ENCODE measurements around the gene FDX2. TPM values are rescaled to one million over a fixed set of nuclear protein-coding genes. Genes with fewer than 3 reads are reported as not detected.
A peak's percentile ranks its signal among the peaks of the same experiment; 100 is the strongest.

Gene FDX2
- total and polyA plus RNA-seq, 2 of the 13 experiments (the other 11 are each of a cell fraction or from before 2014, with no cell fraction given), result 21.0 to 24.7 TPM

- TF ChIP-seq, protein P1, sequence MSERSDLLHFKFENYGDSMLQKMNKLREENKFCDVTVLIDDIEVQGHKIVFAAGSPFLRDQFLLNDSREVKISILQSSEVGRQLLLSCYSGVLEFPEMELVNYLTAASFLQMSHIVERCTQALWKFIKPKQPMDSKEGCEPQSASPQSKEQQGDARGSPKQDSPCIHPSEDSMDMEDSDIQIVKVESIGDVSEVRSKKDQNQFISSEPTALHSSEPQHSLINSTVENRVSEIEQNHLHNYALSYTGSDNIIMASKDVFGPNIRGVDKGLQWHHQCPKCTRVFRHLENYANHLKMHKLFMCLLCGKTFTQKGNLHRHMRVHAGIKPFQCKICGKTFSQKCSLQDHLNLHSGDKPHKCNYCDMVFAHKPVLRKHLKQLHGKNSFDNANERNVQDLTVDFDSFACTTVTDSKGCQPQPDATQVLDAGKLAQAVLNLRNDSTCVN (CRISPR knock-in tag; IDR thresholded peaks at IDR 0.05; ENCODE audit: borderline replicate concordance), result no peak
- TF ChIP-seq, protein P2, sequence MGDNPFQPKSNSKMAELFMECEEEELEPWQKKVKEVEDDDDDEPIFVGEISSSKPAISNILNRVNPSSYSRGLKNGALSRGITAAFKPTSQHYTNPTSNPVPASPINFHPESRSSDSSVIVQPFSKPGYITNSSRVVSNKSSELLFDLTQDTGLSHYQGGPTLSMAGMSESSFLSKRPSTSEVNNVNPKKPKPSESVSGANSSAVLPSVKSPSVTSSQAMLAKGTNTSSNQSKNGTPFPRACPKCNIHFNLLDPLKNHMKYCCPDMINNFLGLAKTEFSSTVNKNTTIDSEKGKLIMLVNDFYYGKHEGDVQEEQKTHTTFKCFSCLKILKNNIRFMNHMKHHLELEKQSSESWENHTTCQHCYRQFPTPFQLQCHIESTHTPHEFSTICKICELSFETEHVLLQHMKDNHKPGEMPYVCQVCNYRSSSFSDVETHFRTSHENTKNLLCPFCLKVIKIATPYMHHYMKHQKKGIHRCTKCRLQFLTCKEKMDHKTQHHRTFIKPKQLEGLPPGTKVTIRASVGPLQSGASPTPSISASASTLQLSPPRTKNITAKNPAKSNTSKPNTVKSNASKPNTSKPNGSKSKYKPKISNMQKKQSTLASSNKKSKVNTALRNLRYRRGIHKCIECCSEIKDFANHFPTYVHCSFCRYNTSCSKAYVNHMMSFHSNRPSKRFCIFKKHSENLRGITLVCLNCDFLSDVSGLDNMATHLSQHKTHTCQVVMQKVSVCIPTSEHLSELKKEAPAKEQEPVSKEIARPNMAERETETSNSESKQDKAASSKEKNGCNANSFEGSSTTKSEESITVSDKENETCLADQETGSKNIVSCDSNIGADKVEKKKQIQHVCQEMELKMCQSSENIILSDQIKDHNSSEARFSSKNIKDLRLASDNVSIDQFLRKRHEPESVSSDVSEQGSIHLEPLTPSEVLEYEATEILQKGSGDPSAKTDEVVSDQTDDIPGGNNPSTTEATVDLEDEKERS (CRISPR knock-in tag; IDR thresholded peaks at IDR 0.05), result no peak
- TF ChIP-seq POLR2AphosphoS5 (IDR thresholded peaks at IDR 0.05; ENCODE audit: low read depth, low read length) (peak; percentile 48), HMG20B (CRISPR knock-in tag; conservative IDR thresholded peaks at IDR 0.05) (no peak), ETV5 (CRISPR knock-in tag; IDR thresholded peaks at IDR 0.05; ENCODE audit: borderline replicate concordance) (no peak), ZBTB3 (CRISPR knock-in tag; IDR thresholded peaks at IDR 0.05; ENCODE audit: borderline replicate concordance, low read depth) (0 out of 2 replicates have a peak, but pooled peaks have one; percentile 59), NFYC (CRISPR knock-in tag; IDR thresholded peaks at IDR 0.05) (peak; percentile 80), SIN3A (IDR thresholded peaks at IDR 0.05; ENCODE audit: borderline replicate concordance, low read depth, low read length) (peak; percentile 10; the same call in 1 of the 2 replicates), ZIK1 (CRISPR knock-in tag; IDR thresholded peaks at IDR 0.05; ENCODE audit: borderline replicate concordance, low read depth) (no peak), TMF1 (CRISPR knock-in tag; IDR thresholded peaks at IDR 0.05; ENCODE audit: low read depth) (peak; percentile 29; the same call in 1 of the 2 replicates), SAP130 (CRISPR knock-in tag; IDR thresholded peaks at IDR 0.05; ENCODE audit: low read depth) (peak; percentile 62), ZNF33B (CRISPR knock-in tag; IDR thresholded peaks at IDR 0.05) (peak; percentile 40; the same call in 1 of the 2 replicates), MLX (CRISPR knock-in tag; IDR thresholded peaks at IDR 0.05) (no peak), ZBTB1 (CRISPR knock-in tag; IDR thresholded peaks at IDR 0.05; ENCODE audit: borderline replicate concordance) (no peak), ZNF317 (CRISPR knock-in tag; IDR thresholded peaks at IDR 0.05) (no peak), ARNT2 (CRISPR knock-in tag; IDR thresholded peaks at IDR 0.05; ENCODE audit: low read depth) (no peak), ZNF274 (CRISPR knock-in tag; IDR thresholded peaks at IDR 0.05) (peak; percentile 66; the same call in 1 of the 2 replicates), ZBTB38 (CRISPR knock-in tag; IDR thresholded peaks at IDR 0.05) (no peak), ZNF891 (CRISPR knock-in tag; IDR thresholded peaks at IDR 0.05) (peak; percentile 16; the same call in 1 of the 2 replicates), NR3C1 (CRISPR knock-in tag; IDR thresholded peaks at IDR 0.05) (no peak), ZFP37 (CRISPR knock-in tag; IDR thresholded peaks at IDR 0.05; ENCODE audit: borderline replicate concordance) (no peak), ZNF883 (CRISPR knock-in tag; IDR thresholded peaks at IDR 0.05; ENCODE audit: not compliant biosample characterization) (peak; percentile 41)
- TF ChIP-seq, protein P3, sequence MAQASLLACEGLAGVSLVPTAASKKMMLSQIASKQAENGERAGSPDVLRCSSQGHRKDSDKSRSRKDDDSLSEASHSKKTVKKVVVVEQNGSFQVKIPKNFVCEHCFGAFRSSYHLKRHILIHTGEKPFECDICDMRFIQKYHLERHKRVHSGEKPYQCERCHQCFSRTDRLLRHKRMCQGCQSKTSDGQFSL (CRISPR knock-in tag; IDR thresholded peaks at IDR 0.05), result no peak
- TF ChIP-seq, protein P4, sequence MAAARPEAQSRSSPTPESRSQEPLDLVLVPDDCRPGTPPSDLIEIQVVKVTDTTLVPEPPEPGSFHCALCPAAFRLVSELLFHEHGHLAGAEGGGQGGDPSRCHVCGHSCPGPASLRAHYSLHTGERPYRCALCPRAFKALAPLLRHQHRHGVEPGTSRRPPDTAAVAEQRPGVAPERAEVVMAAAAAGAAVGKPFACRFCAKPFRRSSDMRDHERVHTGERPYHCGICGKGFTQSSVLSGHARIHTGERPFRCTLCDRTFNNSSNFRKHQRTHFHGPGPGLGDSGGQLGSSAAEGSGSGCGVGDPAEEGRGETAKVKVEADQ (CRISPR knock-in tag; IDR thresholded peaks at IDR 0.05; ENCODE audit: borderline replicate concordance), result no peak
- TF ChIP-seq, protein P5, sequence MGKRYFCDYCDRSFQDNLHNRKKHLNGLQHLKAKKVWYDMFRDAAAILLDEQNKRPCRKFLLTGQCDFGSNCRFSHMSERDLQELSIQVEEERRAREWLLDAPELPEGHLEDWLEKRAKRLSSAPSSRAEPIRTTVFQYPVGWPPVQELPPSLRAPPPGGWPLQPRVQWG (CRISPR knock-in tag; IDR thresholded peaks at IDR 0.05; ENCODE audit: borderline replicate concordance, low read depth), result no peak
Observed at GRCh38 chr19:10288662-10289166, 27.1 kb downstream of the FDX2 start (continued).
